H7 (cell line): Measurements from ENCODE around the gene PSG6. TPM values are rescaled to one million over a fixed set of nuclear protein-coding genes. Genes with fewer than 3 reads are reported as not detected.
"Not testable (repeated sequence)": the region's sequence is repeated elsewhere in the genome, so short reads cannot be mapped to it uniquely, and the experiment has no call there.

Experiments
- DNase-seq: peaks from one replicate; pipeline ENCODE4 v3.0.0; 2012
- H3K27me3 ChIP-seq: 2 replicates; pipeline ENCODE4 v1.6.0; 2011; ENCODE audit warnings: mild to moderate bottlenecking, low read length; ENCODE audit not compliant: control insufficient read depth, insufficient read depth
- H3K36me3 ChIP-seq: replicated peaks from 2 replicates; pipeline ENCODE4 v1.5.1; 2011; ENCODE audit warnings: low read length; ENCODE audit not compliant: control insufficient read depth, insufficient read depth
- H3K4me3 ChIP-seq: 2 replicates; pipeline ENCODE4 v1.5.1; 2011; ENCODE audit warnings: low read depth, mild to moderate bottlenecking, control low read depth, low read length, moderate library complexity; ENCODE audit not compliant: insufficient read depth
- total RNA-seq: library from RNA; depleted of rRNA; stranded (reverse); fragments of >200 nt; shearing (Covaris generic); gene quantifications from 2 replicates; pipeline ENCODE4 v1.2.3, GENCODE V29; 2014

Gene PSG6
- total RNA-seq, 1 experiment from 2014 or later: not detected

GRCh38 chr19:42920971-42921370, 3.3 kb upstream of the PSG6 start:
- not testable (repeated sequence) for DNase-seq, H3K27me3 ChIP-seq, H3K36me3 ChIP-seq, H3K4me3 ChIP-seq

DNA sequence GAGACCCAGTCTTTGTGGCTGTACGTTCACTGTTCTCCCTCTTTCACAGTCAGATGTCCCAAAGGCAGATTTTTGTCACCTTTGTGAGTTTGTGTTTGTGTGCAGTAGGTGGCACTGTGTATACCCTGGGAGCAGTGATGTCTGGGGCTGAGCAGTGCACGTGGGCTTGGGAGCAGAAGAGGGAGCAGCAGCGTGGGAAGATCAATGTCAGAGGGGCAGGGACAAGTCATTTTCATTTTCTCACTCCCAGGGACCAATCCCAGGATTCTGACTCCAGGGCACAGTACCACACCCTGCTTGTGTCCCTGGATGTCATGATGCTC, 2.0 kb upstream of the PSG6 start:
- no peak for DNase-seq
- H3K4me3 ChIP-seq: no peak overlapping the region
- no peaks in the 10 kb centered on the region for H3K27me3 ChIP-seq
- H3K36me3 ChIP-seq: no peaks in the 10 kb centered on the region

GRCh38 chr19:42919070-42919756, 1.5 kb upstream of the PSG6 start:
- not testable (repeated sequence) for H3K36me3 ChIP-seq, DNase-seq, H3K4me3 ChIP-seq, H3K27me3 ChIP-seq

DNA sequence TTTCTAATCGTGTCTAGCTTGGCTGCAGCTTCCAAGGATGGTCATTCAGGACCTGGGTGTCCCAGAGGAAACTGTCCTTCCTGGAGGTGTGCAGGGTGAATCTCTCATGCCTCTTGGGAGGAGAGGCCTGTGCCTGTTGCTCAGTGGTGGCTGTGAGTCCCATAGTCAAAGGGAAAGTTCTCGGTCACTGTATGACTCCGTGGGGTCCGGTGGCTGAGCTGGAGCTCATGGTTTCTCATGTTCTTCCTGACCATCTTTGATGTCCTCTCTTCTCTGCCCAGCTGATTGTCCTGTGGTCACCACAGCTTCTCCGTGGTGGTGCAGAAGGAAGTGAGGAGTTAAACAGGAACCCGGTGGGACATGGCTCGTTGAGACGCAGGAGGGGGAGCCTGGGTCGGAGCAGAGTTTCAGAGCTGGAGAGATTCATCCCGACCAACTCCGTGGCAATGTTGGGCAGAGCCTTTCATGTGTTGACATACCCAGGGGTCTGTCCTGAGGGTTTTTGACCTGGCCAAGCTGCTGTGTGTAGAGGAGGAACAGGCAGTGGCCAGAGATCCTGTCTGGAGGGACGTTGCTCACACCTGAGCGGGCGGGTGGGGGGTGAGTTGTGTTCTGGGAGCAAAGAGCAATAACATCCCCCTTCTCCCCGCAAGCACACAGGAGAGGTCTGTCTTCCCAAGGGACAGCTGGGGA, 829 bp upstream of the PSG6 start:
- not testable (repeated sequence) for H3K27me3 ChIP-seq, H3K4me3 ChIP-seq

GRCh38 chr19:42916931-42917330, 763 bp downstream of the PSG6 start:
- not testable (repeated sequence) for H3K36me3 ChIP-seq, H3K4me3 ChIP-seq, H3K27me3 ChIP-seq, DNase-seq

More for the DNA sequence above, 829 bp upstream of the PSG6 start:
- not testable (repeated sequence) for H3K36me3 ChIP-seq, DNase-seq

- H3K4me3 ChIP-seq, H3K36me3 ChIP-seq, DNase-seq, H3K27me3 ChIP-seq: not testable (repeated sequence)
Observed at GRCh38 chr19:42913516-42913915, 4.2 kb downstream of the PSG6 start.

DNA sequence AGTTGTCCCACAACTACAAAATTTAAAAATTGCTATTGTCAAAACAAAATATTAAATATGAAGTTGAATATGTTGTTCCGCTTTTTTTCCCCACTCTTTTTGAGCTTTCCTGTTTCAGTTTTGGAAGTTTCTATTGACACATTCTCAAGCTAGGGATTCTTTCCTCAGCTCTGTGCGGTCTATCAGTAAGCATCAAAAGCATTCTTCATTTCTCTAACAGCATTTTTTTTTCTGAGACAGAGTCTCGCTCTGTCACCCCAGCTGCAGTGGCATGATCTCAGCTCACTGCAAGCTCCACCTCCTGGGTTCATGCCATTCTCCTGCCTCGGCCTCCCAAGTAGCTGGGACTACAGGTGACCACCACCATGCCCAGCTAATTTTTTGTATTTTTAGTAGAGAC, 4.8 kb downstream of the PSG6 start:
- not testable (repeated sequence) for DNase-seq, H3K4me3 ChIP-seq, H3K36me3 ChIP-seq, H3K27me3 ChIP-seq

DNA sequence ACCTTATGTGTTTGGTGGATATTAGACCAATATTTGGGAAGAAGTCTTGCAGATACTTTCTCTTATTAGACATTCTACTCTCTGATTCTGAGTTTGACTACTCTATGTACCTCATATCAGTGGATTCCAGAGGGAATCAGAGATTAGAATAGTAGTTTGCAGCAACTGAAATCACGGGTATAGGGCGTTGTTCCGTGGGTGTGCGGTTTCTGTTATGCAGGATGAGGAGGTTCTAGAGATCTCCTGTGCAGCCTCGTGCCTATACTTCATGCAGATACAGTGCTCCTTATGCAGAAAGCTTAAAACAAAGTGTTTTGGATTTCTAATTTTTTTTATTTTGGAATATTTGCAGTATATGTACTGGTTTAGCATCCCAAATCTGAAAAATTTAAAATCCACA, 6.0 kb downstream of the PSG6 start:
- H3K27me3 ChIP-seq, DNase-seq, H3K36me3 ChIP-seq, H3K4me3 ChIP-seq: not testable (repeated sequence)

DNA sequence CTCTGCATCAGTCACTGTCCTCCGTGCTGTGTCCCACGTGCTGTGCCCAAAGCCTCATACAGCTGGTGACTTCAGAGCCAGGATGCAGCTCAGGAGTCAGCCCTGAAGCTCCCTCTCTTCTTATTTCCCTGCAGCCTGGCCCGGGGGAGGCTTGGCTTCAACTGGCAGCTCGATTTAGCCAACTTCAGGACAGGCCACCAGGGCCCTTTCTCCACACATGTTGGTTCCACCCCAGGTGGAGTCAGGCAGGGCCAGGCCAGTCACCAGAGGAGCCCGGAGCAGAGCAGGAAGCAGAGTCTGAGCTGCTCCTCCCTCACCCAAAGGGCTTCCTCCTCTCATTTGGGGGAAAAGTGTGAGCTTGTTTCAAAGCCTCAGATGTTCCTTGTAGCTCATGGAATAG, 11.5 kb downstream of the PSG6 start:
- H3K4me3 ChIP-seq, DNase-seq, H3K27me3 ChIP-seq, H3K36me3 ChIP-seq: not testable (repeated sequence)

DNA sequence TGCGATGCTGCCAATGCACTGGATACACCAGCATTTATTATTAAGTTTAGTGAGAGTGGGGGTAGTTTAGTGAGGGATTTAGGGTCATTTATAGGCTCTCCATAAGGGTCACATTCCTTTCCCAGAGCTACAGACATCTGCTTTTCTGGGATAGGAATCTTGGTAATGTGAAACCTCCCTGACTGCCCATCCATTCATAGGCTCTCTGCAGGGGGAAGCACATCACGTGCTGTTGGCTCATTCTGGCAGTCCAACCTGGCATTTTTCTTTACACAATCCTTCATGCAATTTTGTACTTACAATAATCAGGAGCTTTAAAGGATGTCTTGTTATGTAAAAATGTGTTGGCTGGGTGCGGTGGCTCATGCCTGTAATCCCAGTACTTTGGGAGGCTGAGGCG, 17.1 kb downstream of the PSG6 start:
- not testable (repeated sequence) for H3K27me3 ChIP-seq, DNase-seq, H3K36me3 ChIP-seq, H3K4me3 ChIP-seq

DNA sequence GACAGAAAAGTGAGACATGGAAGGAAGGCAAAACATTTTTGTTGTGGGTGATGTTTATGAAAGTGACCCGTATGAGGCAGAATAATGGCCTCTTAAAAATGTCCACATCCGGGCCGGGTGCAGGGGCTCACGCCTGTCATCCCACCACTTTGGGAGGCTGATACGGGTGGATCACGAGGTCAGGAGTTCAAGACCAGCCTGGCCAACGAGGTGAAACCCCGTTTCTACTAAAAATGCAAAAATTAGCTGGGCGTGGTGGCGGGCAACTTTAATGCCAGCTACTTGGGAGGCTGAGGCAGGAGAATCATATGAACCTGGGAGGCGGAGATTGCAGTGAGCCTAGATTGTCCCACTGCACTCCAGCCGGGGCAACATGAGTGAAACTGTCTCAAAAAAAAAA, 18.0 kb downstream of the PSG6 start:
- not testable (repeated sequence) for DNase-seq, H3K4me3 ChIP-seq, H3K36me3 ChIP-seq, H3K27me3 ChIP-seq

DNA sequence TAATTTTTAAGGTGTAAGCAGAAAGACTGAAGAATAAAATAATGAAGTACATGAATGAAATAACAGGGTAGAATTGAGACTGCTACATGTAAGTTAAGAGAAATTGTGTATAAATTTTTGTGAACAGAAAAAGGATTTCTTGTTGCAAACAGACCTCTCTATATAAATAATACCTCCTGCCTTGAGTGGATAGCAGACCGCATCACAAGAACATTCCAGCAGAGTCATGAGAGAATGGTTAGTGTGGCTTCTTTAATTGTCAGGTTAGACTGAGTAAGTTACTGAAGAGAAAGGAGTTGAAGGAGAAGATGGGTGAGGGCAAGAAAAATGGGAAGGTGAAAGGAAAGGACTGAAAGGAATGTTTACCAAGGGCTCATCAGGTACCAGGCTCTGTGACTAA, 18.6 kb downstream of the PSG6 start:
- not testable (repeated sequence) for H3K27me3 ChIP-seq, H3K36me3 ChIP-seq, DNase-seq, H3K4me3 ChIP-seq

- H3K27me3 ChIP-seq, DNase-seq, H3K36me3 ChIP-seq, H3K4me3 ChIP-seq: not testable (repeated sequence)
Observed at GRCh38 chr19:42898656-42899055, 19.0 kb downstream of the PSG6 start.

DNA sequence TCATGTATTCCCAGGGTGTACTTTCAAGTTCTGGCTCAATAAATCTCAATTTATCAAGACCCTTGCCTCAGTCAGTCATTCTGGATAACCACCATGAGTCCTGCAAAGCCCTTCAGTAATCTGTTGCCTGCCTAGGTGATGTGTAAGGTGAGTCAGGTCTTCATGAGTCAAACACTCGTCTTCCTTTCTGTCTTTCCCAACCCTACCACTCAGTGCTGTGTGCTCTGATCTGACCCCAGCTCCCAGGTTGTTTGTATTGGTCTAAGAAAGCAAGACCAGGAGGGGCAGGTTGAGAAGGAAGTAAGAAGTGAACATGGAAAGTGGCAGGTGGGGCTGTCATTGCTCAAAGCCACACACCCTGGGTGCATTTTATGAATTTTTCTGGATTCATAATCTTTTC, 20.0 kb downstream of the PSG6 start:
- DNase-seq, H3K4me3 ChIP-seq, H3K36me3 ChIP-seq, H3K27me3 ChIP-seq: not testable (repeated sequence)

- not testable (repeated sequence) for H3K27me3 ChIP-seq, DNase-seq, H3K4me3 ChIP-seq, H3K36me3 ChIP-seq
Observed at GRCh38 chr19:42890446-42890845, 27.2 kb downstream of the PSG6 start.
